HG02938 (cell line): ENCODE results near the gene SRR.

ENCODE experiments used
- ATAC-seq: cut with Tn5 transposase; IDR thresholded peaks from one replicate; pipeline ENCODE4 v1.9.1; 2021; ENCODE audit warnings: mild to moderate bottlenecking, moderate library complexity; ENCODE audit not compliant: unreplicated experiment

Gene SRR

DNA sequence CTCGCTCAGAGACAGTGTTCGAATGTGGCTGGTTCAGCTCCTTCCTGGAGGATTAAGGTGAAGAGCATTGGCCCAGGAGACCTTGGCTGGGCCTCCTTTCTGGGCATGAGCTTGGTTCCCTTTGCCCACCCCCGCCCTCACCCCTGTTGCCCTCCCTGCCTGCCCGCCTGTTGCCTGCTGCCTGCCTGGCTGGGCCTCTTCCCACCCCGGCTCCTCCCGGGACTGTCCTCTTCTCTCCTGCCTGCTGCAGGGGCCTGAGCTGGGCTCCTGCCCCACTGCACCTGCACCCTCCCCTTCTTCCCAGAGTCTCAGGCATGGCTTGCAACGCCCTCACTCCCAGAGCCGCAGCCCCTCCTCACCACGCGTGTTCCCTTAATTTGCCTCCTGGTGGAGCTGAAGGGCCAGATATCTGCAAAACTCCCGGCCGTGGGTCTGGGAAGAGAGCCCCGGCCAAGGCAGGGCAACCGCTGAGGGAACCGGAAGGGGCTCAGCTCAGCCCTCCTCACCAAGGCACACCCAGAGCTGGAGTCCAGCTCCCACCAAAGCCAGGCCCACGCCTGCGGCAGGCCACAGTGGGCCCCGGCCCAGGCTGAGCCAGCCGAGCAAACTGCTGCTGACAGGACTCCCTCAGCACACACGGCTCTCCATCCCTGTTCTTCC is 65.9 kb downstream of the SRR start:
- ATAC-seq: no peak

DNA sequence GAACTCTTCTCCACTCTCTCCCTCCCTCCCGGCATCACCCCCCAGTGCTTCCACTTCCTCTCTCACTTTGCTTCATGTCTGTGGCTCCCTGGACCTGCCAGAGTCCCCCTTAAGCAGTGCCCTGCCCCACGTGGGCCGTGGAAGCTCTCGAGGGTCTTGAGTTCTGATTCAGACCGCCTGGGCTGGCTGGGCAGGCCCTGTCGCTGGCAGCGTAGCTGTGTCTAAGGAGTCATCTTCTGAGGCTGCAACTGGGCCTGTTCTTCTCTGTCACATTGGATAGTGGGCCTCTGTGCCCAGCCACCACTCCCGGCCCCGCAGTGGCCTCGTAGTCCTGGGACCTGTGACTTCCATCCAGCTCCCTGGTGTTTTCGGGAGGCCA is 66.5 kb downstream of the SRR start:
- no peak for ATAC-seq

DNA sequence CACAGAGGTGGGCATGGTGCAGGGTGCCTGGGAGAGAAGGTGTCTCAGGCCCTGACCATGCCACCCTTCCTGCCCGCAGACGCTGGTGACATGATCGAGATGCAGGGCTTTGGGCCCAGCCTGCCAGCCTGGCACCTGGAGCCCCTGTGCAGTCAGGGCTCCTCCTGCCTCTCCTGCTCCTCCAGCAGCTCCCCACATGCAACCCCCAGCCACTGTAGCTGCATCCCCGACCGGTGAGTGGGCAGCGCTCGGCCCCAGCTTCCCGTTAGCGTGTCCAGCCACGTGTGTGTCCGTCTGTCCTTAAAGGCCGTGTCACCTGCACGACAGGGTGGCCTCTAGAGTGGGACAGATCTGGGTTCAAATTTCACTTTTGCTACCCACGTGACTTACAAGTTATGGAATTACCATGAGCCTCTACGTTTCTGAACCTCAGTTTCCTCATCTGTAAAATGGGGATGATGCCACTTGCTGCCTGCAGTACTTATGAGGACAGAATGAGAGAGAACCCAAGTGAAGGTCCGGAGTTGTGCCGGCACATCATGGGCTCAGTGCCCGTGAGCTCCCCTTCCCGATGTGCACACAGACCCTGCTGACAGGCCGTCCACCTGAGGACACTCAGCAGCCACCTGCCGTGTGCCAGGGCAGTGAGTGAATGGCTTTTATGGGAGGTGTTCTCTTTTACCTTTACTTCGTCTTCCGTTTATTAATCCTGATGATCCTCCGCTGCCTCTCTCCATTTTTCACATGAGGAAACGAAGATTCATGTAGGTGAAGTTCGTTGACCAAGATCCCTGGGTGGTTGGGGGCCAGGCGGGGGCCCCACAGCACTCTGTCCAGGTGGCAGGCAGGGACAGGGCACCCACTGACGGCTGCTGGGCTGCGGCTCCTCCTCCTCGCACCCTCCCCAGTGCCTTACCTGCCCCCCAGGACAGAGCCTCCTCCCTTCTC is 67.7 kb downstream of the SRR start:
- ATAC-seq: no peak

DNA sequence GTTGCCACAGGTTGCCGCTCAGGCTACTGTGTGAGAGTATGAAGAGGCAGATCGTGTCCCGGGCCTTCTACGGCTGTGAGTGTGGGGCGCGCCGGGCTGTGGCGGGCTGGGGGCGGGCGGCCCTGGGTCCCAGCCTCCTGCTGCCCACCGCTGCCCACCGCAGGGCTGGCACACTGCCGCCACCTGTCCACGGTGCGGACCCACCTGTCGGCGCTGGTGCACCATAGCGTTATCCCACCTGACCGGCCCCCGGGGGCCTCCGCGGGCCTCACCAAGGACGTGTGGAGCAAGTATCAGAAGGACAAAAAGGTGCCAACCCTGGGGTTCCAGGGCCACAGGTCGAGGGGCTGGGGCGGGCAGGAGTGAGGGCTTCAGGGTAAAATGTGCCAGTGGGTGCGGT is 68.4 kb downstream of the SRR start:
- no peak for ATAC-seq

DNA sequence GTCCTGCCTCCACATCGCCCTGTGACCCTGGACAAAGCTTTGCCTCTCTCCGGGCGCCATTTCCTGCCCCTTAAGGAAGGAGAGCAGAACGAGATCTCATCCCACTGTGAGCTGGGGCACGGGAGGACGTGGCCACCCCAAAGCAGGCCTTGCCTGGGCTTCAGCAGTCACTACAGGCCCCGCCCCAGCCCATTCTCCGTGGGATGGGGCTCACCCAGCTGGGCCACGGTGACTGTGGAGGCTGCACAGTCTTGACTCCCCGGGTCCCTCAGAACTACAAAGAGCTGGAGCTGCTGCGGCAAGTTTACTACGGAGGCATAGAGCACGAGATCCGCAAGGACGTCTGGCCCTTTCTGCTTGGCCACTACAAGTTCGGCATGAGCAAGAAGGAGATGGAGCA is 68.9 kb downstream of the SRR start:
- no peak for ATAC-seq

DNA sequence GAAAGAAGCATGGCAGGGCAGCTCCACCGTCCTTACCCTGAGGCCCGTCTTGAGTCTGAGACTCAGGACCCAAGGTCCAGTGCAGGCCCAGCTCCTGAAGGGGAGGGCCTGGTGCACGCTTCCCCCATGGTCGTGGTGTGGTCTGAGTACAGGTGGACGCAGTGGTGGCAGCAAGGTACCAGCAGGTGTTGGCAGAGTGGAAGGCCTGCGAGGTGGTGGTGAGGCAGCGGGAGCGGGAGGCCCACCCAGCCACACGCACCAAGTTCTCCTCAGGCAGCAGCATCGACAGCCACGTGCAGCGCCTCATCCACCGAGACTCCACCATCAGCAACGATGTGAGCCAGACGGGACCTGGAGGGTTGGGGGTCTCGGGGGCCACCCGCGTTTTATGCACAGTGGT is 69.4 kb downstream of the SRR start:
- no peak for ATAC-seq
